Panc1 (cell line): ENCODE results near the gene DROSHA. TPM values are rescaled to one million over a fixed set of nuclear protein-coding genes. Genes with fewer than 3 reads are reported as not detected.
"Not testable (repeated sequence)": the region's sequence is repeated elsewhere in the genome, so short reads cannot be mapped to it uniquely, and the experiment has no call there.

Experiments used
- ATAC-seq: fragments of 200-7000 bp; cut with Tn5 transposase; 2 replicates; pipeline ENCODE4 v1.9.1; 2020; ENCODE audit warnings: mild to moderate bottlenecking, moderate library complexity
- BruUV-seq: library from RNA; stranded (reverse); fragments of 400-500 nt; replicated peaks from 2 replicates; lab custom pipeline; 2021; lab: Mats Ljungman, UMichigan
- CTCF ChIA-PET: fragments of 300-600 bp; sonication (Branson Sonifier 250); formaldehyde crosslinking; loops from one replicate; lab custom pipeline; 2022; ENCODE audit warnings: antibody characterized with exemption; lab: Charles Lee
- POLR2A ChIA-PET: fragments of 300-600 bp; sonication (Branson Sonifier 250); formaldehyde crosslinking; loops from one replicate; lab custom pipeline; 2022; ENCODE audit warnings: antibody characterized with exemption; lab: Charles Lee
- DNase-seq: peaks from one replicate; pipeline ENCODE4 v3.0.0-alpha.2; 2010; ENCODE audit warnings: low read depth, low spot score
- H3K27ac ChIP-seq: 2 replicates; pipeline ENCODE4 v1.5.1; 2011; ENCODE audit warnings: mild to moderate bottlenecking, low read length, inconsistent platforms
- H3K27me3 ChIP-seq: fragments of 200-500 bp; sonication (Bioruptor generic); 2 replicates; pipeline ENCODE4 v1.6.0; 2014; ENCODE audit warnings: low read length, inconsistent platforms; ENCODE audit not compliant: control insufficient read depth, insufficient read depth
- H3K36me3 ChIP-seq: fragments of 200-500 bp; sonication (Bioruptor generic); 2 replicates; pipeline ENCODE4 v1.5.1; 2014; ENCODE audit warnings: inconsistent platforms, mild to moderate bottlenecking, low read length, moderate library complexity; ENCODE audit not compliant: control insufficient read depth, insufficient read depth
- H3K4me1 ChIP-seq: 2 replicates; pipeline ENCODE4 v1.5.1; 2011; ENCODE audit warnings: inconsistent platforms, mild to moderate bottlenecking, low read length, moderate library complexity; ENCODE audit not compliant: control insufficient read depth, insufficient read depth
- H3K4me3 ChIP-seq, 2 experiments: 2 replicates each; pipeline ENCODE4 v1.5.1; 2011 to 2012; ENCODE audit warnings: low read depth in 2 of 2, low read length in 2 of 2, mild to moderate bottlenecking in 2 of 2, inconsistent platforms in 1 of 2, moderate library complexity in 1 of 2
- H3K9me3 ChIP-seq: fragments of 200-500 bp; sonication (Bioruptor generic); 2 replicates; pipeline ENCODE4 v1.5.1; 2014; ENCODE audit warnings: low read depth, mild to moderate bottlenecking, inconsistent platforms, low read length, moderate library complexity; ENCODE audit not compliant: control insufficient read depth, insufficient read depth
- POLR2AphosphoS5 ChIP-seq: IDR thresholded peaks from 2 replicates; pipeline ENCODE4 v1.6.1; 2012; ENCODE audit warnings: mild to moderate bottlenecking, low read depth, low read length, moderate library complexity
- SIN3A ChIP-seq: IDR thresholded peaks from 2 replicates; pipeline ENCODE4 v1.6.1; 2012; ENCODE audit warnings: low read depth, mild to moderate bottlenecking, low read length, moderate library complexity, borderline replicate concordance; ENCODE audit not compliant: insufficient read depth
- TCF7L2 ChIP-seq: IDR thresholded peaks from 2 replicates; pipeline ENCODE4 v1.6.1; 2011; ENCODE audit warnings: mild to moderate bottlenecking, low read depth, low read length, inconsistent platforms
- in situ Hi-C: cut with HindIII; loops from 2 replicates; pipeline ENCODE4 v1.10.0; 2016; ENCODE audit warnings: low sequenced_read_pairs, low pct_unique_long_range_greater_than_20kb
- intact Hi-C: fragments of 100-400 bp; cut with micrococcal nuclease; formaldehyde crosslinking; loops from one replicate; pipeline ENCODE4 v1.10.0; 2022; ENCODE audit not compliant: unreplicated experiment
- total RNA-seq: library from RNA; stranded (reverse); gene quantifications from one replicate; pipeline ENCODE4 v1.2.1, GENCODE V29; 2021; ENCODE audit not compliant: unreplicated experiment
- TF ChIP-seq, protein P1 (sequence below), 2 experiments: IDR thresholded peaks; 2 replicates each; pipeline ENCODE4 v1.6.1; 2011 to 2012; ENCODE audit warnings: low read depth in 2 of 2, control low read depth in 1 of 2, low read length in 1 of 2, mild to moderate bottlenecking in 1 of 2, moderate library complexity in 1 of 2; ENCODE audit not compliant: insufficient read depth in 1 of 2
- TF ChIP-seq, protein P2 (sequence below): fragments of 450-650 bp; IDR thresholded peaks from 2 replicates; pipeline ENCODE4 v1.5.1; 2017; ENCODE audit warnings: mild to moderate bottlenecking

Gene DROSHA
- total RNA-seq, 1 experiment from 2014 or later, result 98.1 TPM

DNA sequence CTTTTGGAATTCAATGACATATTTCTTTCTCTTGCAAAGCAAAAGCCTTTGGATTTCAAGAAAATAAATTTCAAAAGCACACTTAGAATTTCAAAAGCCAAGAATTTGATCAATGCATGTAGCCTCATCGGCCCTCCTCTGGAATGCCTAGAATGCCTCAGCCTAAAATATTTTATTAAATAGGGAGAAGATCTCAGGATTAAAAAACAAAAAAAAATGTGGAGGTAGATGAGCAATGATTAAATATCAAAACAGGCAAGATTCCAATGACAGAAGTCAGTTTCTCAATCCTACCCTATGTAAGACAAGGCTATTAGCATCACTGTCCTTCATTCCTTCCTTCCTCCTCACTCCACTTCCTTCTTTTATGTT, 169.4 kb downstream of the DROSHA start:
- TF ChIP-seq TCF7L2, result no peak
- TF ChIP-seq SIN3A, result no peak
- TF ChIP-seq POLR2AphosphoS5, result no peak
- TF ChIP-seq, protein P1, sequence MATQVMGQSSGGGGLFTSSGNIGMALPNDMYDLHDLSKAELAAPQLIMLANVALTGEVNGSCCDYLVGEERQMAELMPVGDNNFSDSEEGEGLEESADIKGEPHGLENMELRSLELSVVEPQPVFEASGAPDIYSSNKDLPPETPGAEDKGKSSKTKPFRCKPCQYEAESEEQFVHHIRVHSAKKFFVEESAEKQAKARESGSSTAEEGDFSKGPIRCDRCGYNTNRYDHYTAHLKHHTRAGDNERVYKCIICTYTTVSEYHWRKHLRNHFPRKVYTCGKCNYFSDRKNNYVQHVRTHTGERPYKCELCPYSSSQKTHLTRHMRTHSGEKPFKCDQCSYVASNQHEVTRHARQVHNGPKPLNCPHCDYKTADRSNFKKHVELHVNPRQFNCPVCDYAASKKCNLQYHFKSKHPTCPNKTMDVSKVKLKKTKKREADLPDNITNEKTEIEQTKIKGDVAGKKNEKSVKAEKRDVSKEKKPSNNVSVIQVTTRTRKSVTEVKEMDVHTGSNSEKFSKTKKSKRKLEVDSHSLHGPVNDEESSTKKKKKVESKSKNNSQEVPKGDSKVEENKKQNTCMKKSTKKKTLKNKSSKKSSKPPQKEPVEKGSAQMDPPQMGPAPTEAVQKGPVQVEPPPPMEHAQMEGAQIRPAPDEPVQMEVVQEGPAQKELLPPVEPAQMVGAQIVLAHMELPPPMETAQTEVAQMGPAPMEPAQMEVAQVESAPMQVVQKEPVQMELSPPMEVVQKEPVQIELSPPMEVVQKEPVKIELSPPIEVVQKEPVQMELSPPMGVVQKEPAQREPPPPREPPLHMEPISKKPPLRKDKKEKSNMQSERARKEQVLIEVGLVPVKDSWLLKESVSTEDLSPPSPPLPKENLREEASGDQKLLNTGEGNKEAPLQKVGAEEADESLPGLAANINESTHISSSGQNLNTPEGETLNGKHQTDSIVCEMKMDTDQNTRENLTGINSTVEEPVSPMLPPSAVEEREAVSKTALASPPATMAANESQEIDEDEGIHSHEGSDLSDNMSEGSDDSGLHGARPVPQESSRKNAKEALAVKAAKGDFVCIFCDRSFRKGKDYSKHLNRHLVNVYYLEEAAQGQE (IDR thresholded peaks at IDR 0.05; ENCODE audit: insufficient read depth in 1 of 2, low read depth in 2 of 2, low read length in 1 of 2), result no peak
- TF ChIP-seq, protein P2, sequence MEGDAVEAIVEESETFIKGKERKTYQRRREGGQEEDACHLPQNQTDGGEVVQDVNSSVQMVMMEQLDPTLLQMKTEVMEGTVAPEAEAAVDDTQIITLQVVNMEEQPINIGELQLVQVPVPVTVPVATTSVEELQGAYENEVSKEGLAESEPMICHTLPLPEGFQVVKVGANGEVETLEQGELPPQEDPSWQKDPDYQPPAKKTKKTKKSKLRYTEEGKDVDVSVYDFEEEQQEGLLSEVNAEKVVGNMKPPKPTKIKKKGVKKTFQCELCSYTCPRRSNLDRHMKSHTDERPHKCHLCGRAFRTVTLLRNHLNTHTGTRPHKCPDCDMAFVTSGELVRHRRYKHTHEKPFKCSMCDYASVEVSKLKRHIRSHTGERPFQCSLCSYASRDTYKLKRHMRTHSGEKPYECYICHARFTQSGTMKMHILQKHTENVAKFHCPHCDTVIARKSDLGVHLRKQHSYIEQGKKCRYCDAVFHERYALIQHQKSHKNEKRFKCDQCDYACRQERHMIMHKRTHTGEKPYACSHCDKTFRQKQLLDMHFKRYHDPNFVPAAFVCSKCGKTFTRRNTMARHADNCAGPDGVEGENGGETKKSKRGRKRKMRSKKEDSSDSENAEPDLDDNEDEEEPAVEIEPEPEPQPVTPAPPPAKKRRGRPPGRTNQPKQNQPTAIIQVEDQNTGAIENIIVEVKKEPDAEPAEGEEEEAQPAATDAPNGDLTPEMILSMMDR, result no peak
- intact Hi-C loops, result no loop called here
- H3K4me3 ChIP-seq, result no peak overlapping the region
- H3K27me3 ChIP-seq, result no peaks in the 10 kb centered on the region
- ChIA-PET CTCF (no interaction called here), POLR2A (no interaction called here)
- no peak overlapping the region for H3K27ac ChIP-seq
- ATAC-seq (no peak), DNase-seq (no peak)
- no peaks in the 10 kb centered on the region for H3K36me3 ChIP-seq
- in situ Hi-C loops, result no loop called here
- BruUV-seq, result no TSS peak
- no peaks in the 10 kb centered on the region for H3K9me3 ChIP-seq
- no peaks in the 10 kb centered on the region for H3K4me1 ChIP-seq

DNA sequence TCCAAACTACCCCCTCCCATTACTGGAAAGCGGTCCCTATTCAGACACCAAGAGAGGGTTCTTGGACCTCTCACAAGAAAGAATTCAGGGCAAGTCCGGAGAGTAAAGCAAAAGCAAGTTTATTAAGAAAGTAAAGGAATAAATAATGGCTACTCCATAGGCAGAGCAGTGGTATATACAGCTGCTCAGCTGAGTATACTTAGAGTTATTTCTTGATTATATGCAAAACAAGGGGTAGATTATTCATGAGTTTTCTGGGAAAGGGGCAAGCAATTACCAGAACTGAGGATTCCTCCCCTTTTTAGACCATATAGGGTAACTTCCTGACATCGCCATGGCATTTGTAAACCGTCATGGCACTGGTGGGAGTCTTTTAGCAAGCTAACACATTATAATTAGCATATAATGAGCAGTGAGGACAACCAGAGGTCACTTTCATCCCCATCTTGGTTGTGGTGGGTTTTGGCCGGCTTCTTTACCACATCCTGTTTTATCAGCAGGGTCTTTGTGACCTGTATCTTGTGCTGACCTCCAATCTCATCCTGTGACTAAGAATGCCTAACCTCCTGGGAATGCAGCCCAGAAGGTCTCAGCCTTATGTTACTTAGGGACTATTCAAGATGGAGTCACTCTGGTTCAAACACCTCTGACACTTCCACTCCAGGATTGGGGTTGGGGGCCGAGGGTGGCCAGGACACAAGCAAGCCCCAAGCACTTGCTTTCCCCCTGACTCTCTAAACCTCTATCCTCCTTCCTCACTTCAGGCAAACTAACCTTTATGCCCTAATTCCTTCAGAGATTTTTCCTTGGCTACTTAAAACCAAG, 170.0 kb downstream of the DROSHA start:
- H3K9me3 ChIP-seq, H3K36me3 ChIP-seq, CTCF ChIA-PET, H3K27ac ChIP-seq, POLR2A ChIA-PET, DNase-seq, BruUV-seq, H3K4me1 ChIP-seq, intact Hi-C loops, H3K4me3 ChIP-seq, in situ Hi-C loops, ATAC-seq, H3K27me3 ChIP-seq: not testable (repeated sequence)

DNA sequence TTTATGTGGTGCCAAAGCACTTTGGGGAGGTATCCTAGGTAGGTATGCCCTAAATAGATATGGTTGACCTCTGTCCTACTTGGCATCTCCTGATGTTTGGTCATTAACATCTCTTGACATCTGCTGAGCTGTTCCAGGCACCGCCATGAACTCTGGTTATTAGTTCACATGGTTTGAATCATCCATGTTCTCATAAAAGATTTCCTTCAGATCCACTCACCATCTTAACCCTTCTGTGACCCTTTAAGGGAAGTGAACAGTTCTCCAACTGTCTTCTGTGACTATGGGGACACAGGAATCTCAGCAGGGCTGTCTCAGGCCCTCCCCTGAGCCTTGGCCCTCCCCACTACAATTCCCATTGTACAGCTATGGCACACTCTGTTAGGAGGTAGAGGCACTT, 170.7 kb downstream of the DROSHA start:
- Histone ChIP-seq H3K4me3 (no peak overlapping the region), H3K36me3 (no peaks in the 10 kb centered on the region), H3K9me3 (no peaks in the 10 kb centered on the region), H3K27ac (no peak overlapping the region), H3K4me1 (no peaks in the 10 kb centered on the region), H3K27me3 (no peaks in the 10 kb centered on the region)
- BruUV-seq, result no TSS peak
- no peak for ATAC-seq
- TF ChIP-seq, protein P1 (IDR thresholded peaks at IDR 0.05; ENCODE audit: insufficient read depth in 1 of 2, low read depth in 2 of 2, low read length in 1 of 2), result no peak
- TF ChIP-seq, protein P2, result no peak
- no peak for TF ChIP-seq SIN3A
- TF ChIP-seq TCF7L2, result no peak
- no peak for TF ChIP-seq POLR2AphosphoS5
- ChIA-PET POLR2A (no interaction called here), CTCF (no interaction called here)
- in situ Hi-C loops, result no loop called here
- intact Hi-C loops, result no loop called here
- no peak for DNase-seq
